ENCODE data around the gene CLCN2. TPM values are rescaled to one million over a fixed set of nuclear protein-coding genes. Genes with fewer than 3 reads are reported as not detected.

CLCN2 gene
- 0.63 TPM for total RNA-seq

DNA sequence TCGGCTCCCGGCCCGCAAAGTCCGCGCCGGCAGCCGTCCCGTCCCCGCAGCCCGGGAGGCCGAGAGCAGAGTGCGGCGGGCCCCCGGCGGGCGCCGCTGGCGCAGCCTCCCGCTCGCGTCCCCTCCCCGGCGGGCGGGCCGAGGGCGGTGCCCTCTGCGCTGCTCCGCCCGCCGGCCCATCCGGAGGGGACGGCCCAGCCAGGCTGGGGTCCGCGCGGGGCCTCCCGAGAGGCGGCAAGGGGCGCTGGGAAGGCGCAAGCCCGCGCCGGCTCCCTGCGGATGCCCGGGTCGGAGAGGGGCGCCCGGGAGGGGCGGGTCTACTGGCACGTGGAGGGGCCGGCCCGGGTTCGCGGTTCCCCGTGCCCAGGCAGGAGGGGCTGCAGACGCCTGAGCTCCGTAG lies at the start of gene CLCN2, which contains the start of gene POLR2H:
Gene CLCN2, minus strand, starts transcription at position 74 of the 400 bp plus-strand sequence. CDS start 126 bp downstream, outside the sequence.
Gene POLR2H, plus strand, starts transcription at position 179 of the 400 bp plus-strand sequence. CDS start 1,783 bp downstream, outside the sequence.
- H3K4me3 ChIP-seq (ENCODE audit: low read length) = peak within 1 kb of the TSS; percentile 54
- H3K27me3 ChIP-seq (ENCODE audit: insufficient read depth, low read length) = no peaks in the 10 kb centered on the region
- H3K4me1 ChIP-seq (ENCODE audit: insufficient read depth, low read length) = peaks cover 22% of the 10 kb centered on the region
- H3K9me3 ChIP-seq (ENCODE audit: low read depth, low read length) = no peaks in the 10 kb centered on the region

DNA sequence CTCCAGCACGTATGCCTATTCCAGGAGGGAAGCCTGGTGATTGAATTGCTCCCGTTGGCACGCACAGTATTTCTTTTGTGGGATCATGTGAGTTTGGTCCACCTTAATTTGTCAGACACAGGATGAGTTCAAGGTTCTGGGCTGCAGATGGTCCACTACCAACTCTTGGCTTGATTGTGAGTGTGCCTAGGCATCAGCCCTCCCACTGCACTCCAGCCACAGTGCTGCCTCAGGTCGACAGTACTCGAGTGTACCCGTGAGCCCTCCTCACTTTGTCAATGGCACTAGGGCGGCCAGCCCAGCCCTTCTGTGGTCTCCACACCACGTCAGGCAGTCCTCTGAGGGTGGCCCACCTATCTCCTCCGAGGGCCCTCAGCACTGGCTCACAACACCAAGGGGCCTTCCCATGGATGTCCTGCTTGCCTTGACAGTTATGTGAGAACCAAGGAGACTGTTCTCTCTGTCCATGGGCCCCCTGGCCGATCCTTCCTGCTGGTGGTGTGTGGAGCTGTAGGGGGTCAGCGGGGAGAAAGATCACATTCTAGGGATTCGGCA lies 48.6 kb upstream of the CLCN2 start:
- H3K4me1 ChIP-seq (ENCODE audit: insufficient read depth, low read length) = peaks cover 13% of the 10 kb centered on the region
- H3K27me3 ChIP-seq (ENCODE audit: insufficient read depth, low read length) = no peaks in the 10 kb centered on the region
- H3K4me3 ChIP-seq (ENCODE audit: low read length) = no peak overlapping the region
- H3K9me3 ChIP-seq (ENCODE audit: low read depth, low read length) = no peaks in the 10 kb centered on the region

DNA sequence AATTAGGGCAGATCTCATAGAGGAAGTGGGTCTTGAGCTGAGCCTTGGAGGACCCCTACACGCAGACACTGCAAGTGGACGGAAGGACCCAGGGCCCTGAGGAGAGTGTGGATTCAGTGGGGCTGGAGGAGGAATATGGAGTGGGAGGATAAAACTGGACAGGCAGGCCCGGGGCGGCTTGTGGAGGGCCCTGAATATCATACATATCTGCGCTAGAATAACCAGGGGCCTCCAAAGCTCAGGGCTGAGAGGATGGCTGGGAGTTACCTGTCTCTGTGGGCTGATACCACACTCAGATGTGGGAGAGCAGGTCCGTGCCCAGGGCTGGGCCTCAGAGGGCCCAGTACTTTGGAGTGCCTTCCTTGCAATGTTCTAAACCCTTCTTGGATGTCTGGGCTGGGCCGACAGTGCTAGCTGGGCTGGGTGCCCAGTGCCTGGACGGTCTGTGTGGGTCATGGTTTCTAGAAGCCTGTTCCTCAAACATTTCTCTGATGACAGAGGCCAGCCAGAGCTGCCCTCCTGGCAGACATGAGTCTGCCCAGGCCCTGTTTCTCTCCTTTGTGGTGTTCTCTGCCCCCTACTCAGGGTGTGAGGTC lies 48.0 kb upstream of the CLCN2 start:
- no peaks in the 10 kb centered on the region for H3K9me3 ChIP-seq (ENCODE audit: low read depth, low read length)
- no peak overlapping the region for H3K4me3 ChIP-seq (ENCODE audit: low read length)
- peaks cover 13% of the 10 kb centered on the region for H3K4me1 ChIP-seq (ENCODE audit: insufficient read depth, low read length)
- no peaks in the 10 kb centered on the region for H3K27me3 ChIP-seq (ENCODE audit: insufficient read depth, low read length)

DNA sequence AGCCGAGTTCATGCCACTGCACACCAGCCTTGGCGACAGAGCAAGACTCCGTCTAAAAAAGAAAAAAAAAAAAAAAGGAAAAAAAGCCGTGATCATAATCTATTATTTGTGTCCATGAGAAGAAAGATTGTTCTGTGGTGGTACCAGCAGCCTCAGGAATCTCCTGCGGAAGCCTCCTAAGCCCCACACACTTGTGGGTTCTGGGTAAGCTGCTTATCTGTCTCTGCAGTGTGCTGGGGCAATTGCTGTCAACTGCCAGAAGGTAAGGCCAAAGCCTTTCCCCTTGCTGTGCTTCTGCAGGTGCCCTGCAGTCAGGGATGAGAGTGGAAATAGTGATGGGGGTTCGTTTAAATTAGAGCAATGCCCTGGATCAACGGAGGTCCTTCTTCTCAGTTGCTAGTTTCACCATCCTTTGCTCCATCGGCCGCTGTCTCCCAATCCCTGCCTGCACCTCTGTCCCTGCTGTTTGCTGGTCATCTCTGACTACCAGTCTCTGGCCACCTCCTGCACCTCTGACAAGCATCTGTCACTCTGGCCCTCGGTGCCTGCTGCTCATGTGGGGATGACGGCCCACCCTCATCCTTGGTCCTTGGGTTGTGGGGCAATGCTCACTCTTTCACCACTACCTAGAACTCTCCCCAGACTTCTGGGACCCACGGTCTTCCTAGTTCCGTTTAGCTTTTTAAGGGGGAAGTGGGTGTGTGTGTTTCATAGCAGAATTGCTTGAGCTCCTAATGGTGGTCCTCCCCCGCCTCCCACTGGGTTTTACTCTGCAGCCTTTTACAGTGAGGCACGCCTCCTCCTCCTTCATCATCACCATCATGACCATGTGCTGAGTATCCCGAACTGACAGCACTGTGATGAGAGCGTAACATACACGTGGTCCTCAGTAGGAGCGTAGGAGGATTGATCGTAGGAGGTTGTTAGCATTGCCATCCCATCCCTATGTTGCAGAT lies 43.9 kb upstream of the CLCN2 start:
- Histone ChIP-seq H3K27me3 (ENCODE audit: insufficient read depth, low read length) (no peaks in the 10 kb centered on the region), H3K4me3 (ENCODE audit: low read length) (no peak overlapping the region), H3K4me1 (ENCODE audit: insufficient read depth, low read length) (peaks cover 13% of the 10 kb centered on the region), H3K9me3 (ENCODE audit: low read depth, low read length) (no peaks in the 10 kb centered on the region)

DNA sequence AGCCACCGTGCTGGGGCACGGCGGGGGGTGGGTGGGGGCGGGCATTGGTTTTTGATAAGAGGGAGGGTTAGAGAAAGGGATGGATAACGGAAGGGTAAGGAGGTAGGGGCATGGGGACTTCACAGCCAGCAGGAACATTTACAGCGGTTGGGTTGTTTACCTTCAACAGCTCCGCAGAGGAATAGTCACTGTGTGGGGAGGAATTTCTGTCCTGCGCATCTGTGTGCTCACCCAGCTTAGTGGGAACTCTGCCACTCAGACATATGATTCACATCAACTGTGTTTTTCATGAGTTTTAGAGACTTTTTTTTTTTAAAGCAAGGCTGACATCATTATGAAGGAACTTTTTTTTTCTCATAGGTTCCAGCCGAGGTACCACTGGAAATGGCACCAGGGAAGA lies 38.0 kb upstream of the CLCN2 start:
- H3K4me1 ChIP-seq (ENCODE audit: insufficient read depth, low read length) = no peaks in the 10 kb centered on the region
- no peak overlapping the region for H3K4me3 ChIP-seq (ENCODE audit: low read length)
- H3K27me3 ChIP-seq (ENCODE audit: insufficient read depth, low read length) = no peaks in the 10 kb centered on the region
- no peaks in the 10 kb centered on the region for H3K9me3 ChIP-seq (ENCODE audit: low read depth, low read length)

DNA sequence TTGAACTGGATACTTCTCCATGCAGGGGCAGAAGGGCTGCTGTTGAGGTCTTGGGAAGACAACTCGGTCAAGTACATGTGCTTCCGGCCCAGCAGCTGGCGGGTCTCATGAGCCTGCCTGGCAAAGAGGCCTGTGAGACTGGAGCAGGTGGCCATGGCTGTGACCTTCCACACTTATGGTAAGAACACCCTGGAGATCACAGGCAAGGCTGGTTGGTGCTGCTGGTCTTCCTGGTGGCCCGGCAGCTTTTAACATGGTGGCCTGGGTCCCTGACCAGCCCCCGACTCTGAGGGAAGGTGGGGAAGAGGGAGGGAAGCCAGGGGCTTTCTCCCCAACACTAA lies 33.9 kb upstream of the CLCN2 start:
- no peaks in the 10 kb centered on the region for H3K9me3 ChIP-seq (ENCODE audit: low read depth, low read length)
- no peaks in the 10 kb centered on the region for H3K4me1 ChIP-seq (ENCODE audit: insufficient read depth, low read length)
- H3K27me3 ChIP-seq (ENCODE audit: insufficient read depth, low read length) = no peaks in the 10 kb centered on the region
- H3K4me3 ChIP-seq (ENCODE audit: low read length) = no peak overlapping the region

DNA sequence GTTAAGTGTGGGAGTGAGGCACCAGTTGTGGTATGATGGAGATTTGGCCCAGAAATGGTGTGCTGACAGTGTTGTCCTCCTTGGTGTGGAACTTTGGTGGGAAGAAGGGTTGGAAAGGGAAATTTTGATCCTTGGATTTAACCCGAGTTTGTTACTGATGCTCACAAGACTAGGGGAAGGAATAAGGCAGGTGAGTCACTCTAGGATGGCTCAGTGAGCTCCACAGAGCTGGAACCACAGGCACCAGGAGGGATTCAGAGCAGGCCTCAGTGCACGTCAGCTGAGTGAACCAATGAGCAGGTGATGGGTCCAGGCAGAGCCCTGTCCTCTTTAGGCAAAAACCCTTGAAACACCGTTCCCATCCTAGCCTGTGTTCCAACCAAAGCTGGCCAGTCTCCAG lies 29.9 kb upstream of the CLCN2 start:
- Histone ChIP-seq H3K4me3 (ENCODE audit: low read length) (no peak overlapping the region), H3K9me3 (ENCODE audit: low read depth, low read length) (no peaks in the 10 kb centered on the region), H3K4me1 (ENCODE audit: insufficient read depth, low read length) (no peaks in the 10 kb centered on the region), H3K27me3 (ENCODE audit: insufficient read depth, low read length) (no peaks in the 10 kb centered on the region)

DNA sequence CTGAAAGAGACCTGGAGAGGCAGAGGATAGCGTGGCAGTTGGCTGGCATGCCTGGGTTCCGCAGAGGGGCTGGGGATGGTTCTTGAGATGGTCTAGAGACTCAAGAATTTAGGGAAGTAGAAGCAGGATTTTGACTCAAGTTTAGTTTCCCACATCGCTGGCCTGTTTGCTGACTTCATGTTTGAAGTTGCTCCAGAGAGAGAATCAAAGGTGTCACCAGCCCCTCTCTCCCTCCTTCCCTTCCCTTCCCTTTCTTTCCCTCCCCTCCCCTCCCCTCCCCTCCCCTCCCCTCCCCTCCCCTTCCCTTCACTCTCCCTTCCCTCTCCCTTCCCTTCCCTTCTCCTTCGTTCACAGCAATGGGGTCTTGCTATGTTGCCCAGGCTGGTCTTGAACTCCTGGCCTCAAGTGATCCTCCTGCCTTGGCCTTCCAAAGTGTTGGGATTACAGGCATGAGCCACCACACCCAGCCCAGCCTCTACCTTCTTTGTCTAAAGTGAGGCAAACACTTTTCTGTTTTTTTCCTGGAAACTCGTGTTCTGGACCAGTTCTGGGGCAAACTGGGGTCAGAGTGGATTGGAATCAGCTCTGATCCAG lies 28.6 kb upstream of the CLCN2 start:
- Histone ChIP-seq H3K4me1 (ENCODE audit: insufficient read depth, low read length) (no peaks in the 10 kb centered on the region), H3K27me3 (ENCODE audit: insufficient read depth, low read length) (no peaks in the 10 kb centered on the region), H3K4me3 (ENCODE audit: low read length) (no peak overlapping the region), H3K9me3 (ENCODE audit: low read depth, low read length) (no peaks in the 10 kb centered on the region)

DNA sequence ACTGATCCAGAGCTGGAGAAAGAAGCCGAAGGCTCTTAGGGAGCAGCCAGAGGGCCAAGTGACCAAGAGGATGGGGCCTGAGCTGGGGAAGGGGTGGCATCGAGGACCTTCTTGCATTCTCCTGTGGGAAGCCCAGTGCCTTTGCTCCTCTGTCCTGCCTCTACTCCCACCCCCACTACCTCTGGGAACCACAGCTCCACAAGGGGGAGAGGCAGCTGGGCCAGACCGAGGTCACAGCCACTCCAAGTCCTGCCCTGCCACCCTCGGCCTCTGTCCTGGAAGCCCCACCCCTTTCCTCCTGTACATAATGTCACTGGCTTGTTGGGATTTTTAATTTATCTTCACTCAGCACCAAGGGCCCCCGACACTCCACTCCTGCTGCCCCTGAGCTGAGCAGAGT lies 28.0 kb upstream of the CLCN2 start:
- Histone ChIP-seq H3K4me1 (ENCODE audit: insufficient read depth, low read length) (no peaks in the 10 kb centered on the region), H3K9me3 (ENCODE audit: low read depth, low read length) (no peaks in the 10 kb centered on the region), H3K27me3 (ENCODE audit: insufficient read depth, low read length) (no peaks in the 10 kb centered on the region), H3K4me3 (ENCODE audit: low read length) (no peak overlapping the region)

DNA sequence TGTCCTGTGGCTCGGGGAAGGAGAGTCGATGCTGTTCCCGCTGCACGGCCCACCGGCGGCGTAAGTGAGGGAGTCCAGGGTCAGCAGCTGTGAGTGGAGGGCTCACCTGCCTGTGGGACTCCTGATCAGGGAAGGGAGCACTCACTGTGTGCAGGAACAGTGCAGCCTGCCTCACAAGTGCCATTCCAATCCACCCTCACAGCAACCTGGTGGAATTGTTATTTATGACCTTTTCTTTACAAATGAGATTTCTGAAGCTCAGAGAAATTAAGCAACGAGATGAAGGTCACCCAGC lies 27.5 kb upstream of the CLCN2 start:
- H3K4me3 ChIP-seq (ENCODE audit: low read length) = no peak overlapping the region
- no peaks in the 10 kb centered on the region for H3K27me3 ChIP-seq (ENCODE audit: insufficient read depth, low read length)
- no peaks in the 10 kb centered on the region for H3K4me1 ChIP-seq (ENCODE audit: insufficient read depth, low read length)
- H3K9me3 ChIP-seq (ENCODE audit: low read depth, low read length) = no peaks in the 10 kb centered on the region

DNA sequence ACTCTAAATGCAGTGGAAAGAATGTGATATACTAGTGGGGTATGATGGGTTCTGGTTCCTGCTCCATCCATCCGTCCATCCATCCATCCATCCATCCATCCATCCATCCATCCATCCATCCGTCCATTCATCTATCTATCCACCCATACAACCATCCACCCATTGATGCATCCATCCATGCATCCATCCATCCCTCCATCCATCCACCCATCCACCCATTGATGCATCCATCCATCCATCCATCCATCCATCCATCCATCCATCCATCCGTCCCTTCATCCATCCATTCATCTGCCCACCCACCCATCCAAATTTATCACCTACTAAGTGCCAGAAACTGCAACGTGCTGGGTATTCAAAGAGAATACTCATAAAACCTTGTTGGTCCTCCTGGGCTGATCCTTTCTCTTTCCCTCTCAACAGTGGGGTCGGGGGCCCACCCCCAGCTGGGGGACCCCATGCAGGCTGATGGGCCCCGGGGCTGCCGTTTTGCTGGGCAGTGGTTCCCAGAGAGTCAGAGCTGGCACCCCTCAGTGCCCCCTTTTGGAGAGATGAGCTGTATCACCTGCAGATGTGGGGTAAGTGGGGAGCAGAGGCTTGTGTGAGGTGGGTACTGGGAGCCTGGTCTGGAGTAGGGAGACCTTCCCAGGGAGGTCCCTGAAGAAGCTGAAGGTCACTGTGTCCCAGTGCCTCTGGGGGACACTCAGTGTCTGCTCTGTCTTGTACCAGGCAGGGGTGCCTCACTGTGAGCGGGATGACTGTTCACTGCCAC lies 26.9 kb upstream of the CLCN2 start:
- no peaks in the 10 kb centered on the region for H3K4me1 ChIP-seq (ENCODE audit: insufficient read depth, low read length)
- no peaks in the 10 kb centered on the region for H3K27me3 ChIP-seq (ENCODE audit: insufficient read depth, low read length)
- H3K4me3 ChIP-seq (ENCODE audit: low read length) = no peak overlapping the region
- H3K9me3 ChIP-seq (ENCODE audit: low read depth, low read length) = no peaks in the 10 kb centered on the region

DNA sequence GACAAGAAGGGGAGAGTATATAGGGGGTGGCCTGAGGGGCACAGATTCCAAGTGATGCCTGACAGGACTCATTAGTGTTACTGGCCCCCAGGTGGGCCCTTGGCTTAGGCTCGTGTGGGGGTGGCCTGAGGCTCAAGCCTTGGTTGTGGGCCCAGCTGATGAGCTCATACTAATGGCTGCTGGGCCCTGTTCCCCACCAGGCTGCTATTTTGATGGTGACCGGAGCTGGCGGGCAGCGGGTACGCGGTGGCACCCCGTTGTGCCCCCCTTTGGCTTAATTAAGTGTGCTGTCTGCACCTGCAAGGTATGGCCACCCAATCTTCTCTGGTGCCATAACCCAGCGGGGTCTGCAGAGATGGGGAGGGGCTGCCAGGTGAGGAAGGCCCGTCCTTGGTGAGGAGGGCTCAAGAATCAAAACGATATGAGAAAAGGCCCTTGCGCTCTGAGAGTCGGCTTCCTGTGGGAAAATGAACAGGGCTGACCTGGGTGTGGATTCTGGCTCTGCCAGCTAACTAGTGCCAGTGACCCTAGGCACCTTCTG lies 25.8 kb upstream of the CLCN2 start:
- peaks cover 3% of the 10 kb centered on the region for H3K27me3 ChIP-seq (ENCODE audit: insufficient read depth, low read length)
- H3K9me3 ChIP-seq (ENCODE audit: low read depth, low read length) = no peaks in the 10 kb centered on the region
- H3K4me3 ChIP-seq (ENCODE audit: low read length) = no peak overlapping the region
- no peaks in the 10 kb centered on the region for H3K4me1 ChIP-seq (ENCODE audit: insufficient read depth, low read length)

DNA sequence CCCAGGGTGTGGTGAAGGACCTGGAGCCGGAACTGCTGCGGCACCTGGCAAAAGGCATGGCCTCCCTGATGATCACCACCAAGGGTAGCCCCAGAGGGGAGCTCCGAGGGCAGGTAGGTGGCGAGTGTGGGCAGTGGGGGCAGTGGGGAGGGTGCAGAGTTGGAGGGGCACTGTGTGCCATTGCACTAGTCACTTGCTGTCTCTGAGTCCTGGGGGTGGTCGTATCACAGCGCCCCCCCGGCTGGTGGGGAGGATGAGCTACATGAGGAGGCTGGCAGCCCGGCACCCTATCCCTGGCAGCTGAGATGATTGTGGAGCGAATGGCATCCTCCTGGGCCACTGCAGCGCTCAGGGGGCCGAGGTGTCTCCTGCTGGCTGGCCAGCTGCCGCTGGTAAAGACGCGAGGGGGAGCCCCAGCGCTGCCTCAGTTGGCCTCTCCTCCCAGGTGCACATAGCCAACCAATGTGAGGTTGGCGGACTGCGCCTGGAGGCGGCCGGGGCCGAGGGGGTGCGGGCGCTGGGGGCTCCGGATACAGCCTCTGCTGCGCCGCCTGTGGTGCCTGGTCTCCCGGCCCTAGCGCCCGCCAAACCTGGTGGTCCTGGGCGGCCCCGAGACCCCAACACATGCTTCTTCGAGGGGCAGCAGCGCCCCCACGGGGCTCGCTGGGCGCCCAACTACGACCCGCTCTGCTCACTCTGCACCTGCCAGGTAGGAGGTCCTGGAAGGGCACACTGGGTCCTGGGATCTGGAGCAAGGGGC lies 24.8 kb upstream of the CLCN2 start:
- H3K9me3 ChIP-seq (ENCODE audit: low read depth, low read length) = no peaks in the 10 kb centered on the region
- H3K27me3 ChIP-seq (ENCODE audit: insufficient read depth, low read length) = peaks cover 13% of the 10 kb centered on the region
- no peak overlapping the region for H3K4me3 ChIP-seq (ENCODE audit: low read length)
- peaks cover 7% of the 10 kb centered on the region for H3K4me1 ChIP-seq (ENCODE audit: insufficient read depth, low read length)

DNA sequence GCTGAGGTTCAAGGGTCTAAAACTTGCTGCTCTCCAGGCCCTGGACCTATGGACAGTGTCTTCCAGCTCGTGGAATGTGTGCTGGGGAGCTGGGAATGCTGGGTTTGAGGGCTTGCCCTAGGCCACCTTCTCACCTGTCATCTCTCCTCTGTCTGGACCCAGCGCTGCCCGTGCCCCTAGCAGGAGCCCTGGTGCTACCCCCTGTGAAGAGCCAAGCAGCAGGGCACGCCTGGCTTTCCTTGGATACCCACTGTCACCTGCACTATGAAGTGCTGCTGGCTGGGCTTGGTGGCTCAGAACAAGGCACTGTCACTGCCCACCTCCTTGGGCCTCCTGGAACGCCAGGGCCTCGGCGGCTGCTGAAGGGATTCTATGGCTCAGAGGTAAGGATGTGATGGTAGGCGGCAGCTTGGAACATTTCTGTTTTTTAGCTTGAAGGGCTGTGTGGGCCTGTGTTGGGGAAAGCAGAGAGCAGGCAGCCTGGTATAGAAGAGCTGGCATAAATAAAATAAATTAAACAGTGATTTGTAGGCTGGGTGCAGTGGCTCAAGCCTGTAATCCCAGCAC lies 23.5 kb upstream of the CLCN2 start:
- no peaks in the 10 kb centered on the region for H3K9me3 ChIP-seq (ENCODE audit: low read depth, low read length)
- no peak overlapping the region for H3K4me3 ChIP-seq (ENCODE audit: low read length)
- peaks cover 15% of the 10 kb centered on the region for H3K4me1 ChIP-seq (ENCODE audit: insufficient read depth, low read length)
- H3K27me3 ChIP-seq (ENCODE audit: insufficient read depth, low read length) = peaks cover 21% of the 10 kb centered on the region

Data from mononuclear cell (primary cell).